Measurements from ENCODE around the gene ARHGAP10.

The ARHGAP10 gene, protein sequence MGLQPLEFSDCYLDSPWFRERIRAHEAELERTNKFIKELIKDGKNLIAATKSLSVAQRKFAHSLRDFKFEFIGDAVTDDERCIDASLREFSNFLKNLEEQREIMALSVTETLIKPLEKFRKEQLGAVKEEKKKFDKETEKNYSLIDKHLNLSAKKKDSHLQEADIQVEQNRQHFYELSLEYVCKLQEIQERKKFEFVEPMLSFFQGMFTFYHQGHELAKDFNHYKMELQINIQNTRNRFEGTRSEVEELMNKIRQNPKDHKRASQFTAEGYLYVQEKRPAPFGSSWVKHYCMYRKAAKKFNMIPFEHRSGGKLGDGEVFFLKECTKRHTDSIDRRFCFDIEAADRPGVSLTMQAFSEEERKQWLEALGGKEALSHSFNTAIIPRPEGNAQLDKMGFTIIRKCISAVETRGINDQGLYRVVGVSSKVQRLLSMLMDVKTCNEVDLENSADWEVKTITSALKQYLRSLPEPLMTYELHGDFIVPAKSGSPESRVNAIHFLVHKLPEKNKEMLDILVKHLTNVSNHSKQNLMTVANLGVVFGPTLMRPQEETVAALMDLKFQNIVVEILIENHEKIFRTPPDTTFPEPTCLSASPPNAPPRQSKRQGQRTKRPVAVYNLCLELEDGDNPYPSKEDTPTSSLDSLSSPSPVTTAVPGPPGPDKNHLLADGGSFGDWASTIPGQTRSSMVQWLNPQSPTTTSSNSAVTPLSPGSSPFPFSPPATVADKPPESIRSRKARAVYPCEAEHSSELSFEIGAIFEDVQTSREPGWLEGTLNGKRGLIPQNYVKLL

GRCh38 chr4:147731580-147732517 is at the start of gene ARHGAP10:
Gene ARHGAP10 (plus strand): TSS chr4:147732088. CDS start chr4:147732302, 214 bp downstream.
- Histone ChIP-seq H3K27me3 (ENCODE audit: control insufficient read depth, insufficient read depth, low read length) (peaks cover 86% of the 10 kb centered on the region), H3K4me1 (ENCODE audit: control insufficient read depth, insufficient read depth, low read length) (peaks cover 15% of the 10 kb centered on the region), H3K9ac (ENCODE audit: low read depth, low read length) (peak within 1 kb of the TSS; percentile 80), H3K36me3 (ENCODE audit: control insufficient read depth, insufficient read depth, low read length) (no peaks in the 10 kb centered on the region), H3K4me3 (ENCODE audit: low read depth, low read length) (peak within 1 kb of the TSS; percentile 84), H3K9me3 (ENCODE audit: control insufficient read depth, insufficient read depth, low read length) (no peaks in the 10 kb centered on the region)

DNA sequence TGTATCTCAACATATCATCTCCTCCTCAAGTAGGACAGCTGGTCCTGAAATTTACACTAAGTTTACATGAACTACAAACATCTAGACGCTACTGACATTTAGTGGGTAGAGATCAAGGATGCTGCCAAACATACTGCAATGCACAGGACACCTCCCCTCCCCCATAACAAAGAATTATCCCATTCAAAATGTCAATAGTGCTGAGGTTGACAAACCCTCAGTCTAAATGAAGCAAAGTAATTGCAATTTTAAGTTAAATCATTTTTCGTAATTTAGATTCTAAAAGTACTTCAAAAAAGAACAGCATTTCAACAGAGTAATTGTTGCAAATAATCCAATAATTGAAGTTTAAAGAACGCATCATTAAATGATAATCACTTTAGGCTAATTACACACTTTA is 49.1 kb upstream of the ARHGAP10 start:
- peak overlapping the region; percentile 48 for H3K9ac ChIP-seq (ENCODE audit: low read depth, low read length)

DNA sequence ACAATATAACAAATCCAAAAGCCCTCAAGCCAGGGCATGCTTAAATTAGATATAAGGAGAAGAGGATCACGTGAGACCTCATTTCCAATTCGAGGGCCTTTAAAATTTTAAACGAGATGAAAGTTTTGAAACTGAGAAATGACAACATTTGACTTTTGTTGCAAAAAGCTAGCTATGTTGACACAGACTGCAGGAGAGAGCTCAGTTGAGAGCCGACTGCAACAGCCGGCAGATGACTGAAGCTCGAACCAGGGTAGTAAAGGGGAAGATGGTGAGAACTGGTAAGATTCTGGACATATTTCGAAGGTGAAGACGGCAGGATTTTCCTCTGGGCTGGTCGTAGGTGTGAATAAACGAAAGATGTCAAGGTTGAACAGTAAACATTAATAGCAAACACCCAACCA is 48.7 kb upstream of the ARHGAP10 start:
- Histone ChIP-seq H3K27me3 (ENCODE audit: control insufficient read depth, insufficient read depth, low read length) (no peaks in the 10 kb centered on the region), H3K36me3 (ENCODE audit: control insufficient read depth, insufficient read depth, low read length) (no peaks in the 10 kb centered on the region), H3K9ac (ENCODE audit: low read depth, low read length) (peak overlapping the region; percentile 48), H3K4me3 (ENCODE audit: low read depth, low read length) (peak overlapping the region; percentile 91), H3K4me1 (ENCODE audit: control insufficient read depth, insufficient read depth, low read length) (peaks cover 3% of the 10 kb centered on the region), H3K9me3 (ENCODE audit: control insufficient read depth, insufficient read depth, low read length) (no peaks in the 10 kb centered on the region)

More for the DNA sequence above, 49.1 kb upstream of the ARHGAP10 start:
- H3K27me3 ChIP-seq (ENCODE audit: control insufficient read depth, insufficient read depth, low read length) = no peaks in the 10 kb centered on the region
- H3K36me3 ChIP-seq (ENCODE audit: control insufficient read depth, insufficient read depth, low read length) = no peaks in the 10 kb centered on the region
- H3K4me3 ChIP-seq (ENCODE audit: low read depth, low read length) = peak overlapping the region; percentile 91
- no peaks in the 10 kb centered on the region for H3K9me3 ChIP-seq (ENCODE audit: control insufficient read depth, insufficient read depth, low read length)
- peaks cover 3% of the 10 kb centered on the region for H3K4me1 ChIP-seq (ENCODE audit: control insufficient read depth, insufficient read depth, low read length)

DNA sequence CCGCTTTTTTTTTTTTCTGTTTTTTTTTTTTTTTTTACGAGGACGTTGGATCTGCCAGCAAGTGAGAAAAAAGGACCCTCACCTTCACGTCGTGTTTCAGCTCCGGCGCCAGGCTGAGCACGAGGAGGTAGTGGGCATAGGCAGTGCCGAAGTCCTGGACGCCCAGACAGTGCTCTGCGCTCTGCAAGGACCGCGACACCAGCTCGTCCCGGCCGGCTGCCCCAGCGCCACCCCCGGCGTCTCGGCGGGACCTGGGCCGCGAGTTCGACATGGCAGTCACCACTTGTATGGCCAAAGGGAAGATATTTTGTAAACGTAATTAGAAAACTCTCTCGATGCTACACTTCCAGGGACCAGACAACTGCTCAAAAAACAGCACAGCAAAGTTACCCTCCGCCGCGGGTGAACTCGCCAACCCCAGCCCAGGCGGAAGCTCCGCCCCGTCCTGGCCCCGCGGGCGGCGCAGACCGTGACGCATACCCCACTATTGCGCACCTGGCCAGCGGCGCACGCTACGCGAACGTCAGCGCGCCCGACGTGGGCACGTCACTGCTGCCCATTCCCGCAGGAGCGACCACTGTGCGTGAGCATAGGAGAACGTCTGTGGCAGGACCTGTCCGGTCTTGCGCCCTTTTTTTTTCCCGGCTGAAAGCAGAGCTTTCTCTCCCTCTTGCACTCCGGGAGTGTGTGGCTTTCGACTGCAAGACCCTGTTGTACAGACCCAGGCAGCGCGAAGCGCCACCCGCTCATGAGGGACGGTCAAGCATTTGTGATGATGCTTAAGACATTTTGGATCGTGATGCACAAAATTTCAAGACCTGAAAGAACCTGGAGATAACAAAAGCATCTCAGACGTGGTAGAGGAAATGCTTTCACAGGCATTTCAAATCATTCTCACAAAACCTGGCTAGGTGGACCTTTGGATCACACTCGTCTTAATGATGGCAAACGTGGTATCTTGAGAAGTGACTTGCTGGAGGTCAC is 47.9 kb upstream of the ARHGAP10 start, which contains the start of gene PRMT9:
Gene PRMT9, minus strand, starts transcription at position 447 of the 984 bp plus-strand sequence. Its CDS starts 176 bp downstream, at position 271.
- Histone ChIP-seq H3K9ac (ENCODE audit: low read depth, low read length) (peak within 1 kb of the TSS; percentile 78), H3K36me3 (ENCODE audit: control insufficient read depth, insufficient read depth, low read length) (no peaks in the 10 kb centered on the region), H3K4me3 (ENCODE audit: low read depth, low read length) (peak within 1 kb of the TSS; percentile 91), H3K4me1 (ENCODE audit: control insufficient read depth, insufficient read depth, low read length) (peaks cover 3% of the 10 kb centered on the region), H3K27me3 (ENCODE audit: control insufficient read depth, insufficient read depth, low read length) (no peaks in the 10 kb centered on the region), H3K9me3 (ENCODE audit: control insufficient read depth, insufficient read depth, low read length) (no peaks in the 10 kb centered on the region)

DNA sequence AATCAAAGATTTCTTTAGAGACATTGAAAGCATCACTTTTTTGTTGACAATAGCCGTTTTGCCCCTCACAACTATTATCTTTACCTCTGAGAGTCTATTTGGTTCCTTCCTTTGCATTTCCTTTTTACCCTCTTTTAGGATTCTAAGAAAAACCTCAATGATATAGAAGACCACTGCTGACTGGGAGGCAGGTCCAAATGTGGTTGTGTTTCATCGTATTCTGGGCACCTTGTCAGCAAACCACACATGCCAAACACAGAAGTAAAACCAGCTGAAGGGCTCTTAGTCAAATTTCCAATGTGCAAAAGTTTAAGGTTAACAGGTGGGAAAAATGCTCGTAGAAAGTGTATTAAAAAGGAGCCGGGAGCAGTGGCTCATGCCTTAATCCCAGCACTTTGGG is 42.8 kb upstream of the ARHGAP10 start:
- H3K4me1 ChIP-seq (ENCODE audit: control insufficient read depth, insufficient read depth, low read length) = peaks cover 3% of the 10 kb centered on the region
- no peaks in the 10 kb centered on the region for H3K36me3 ChIP-seq (ENCODE audit: control insufficient read depth, insufficient read depth, low read length)
- H3K9me3 ChIP-seq (ENCODE audit: control insufficient read depth, insufficient read depth, low read length) = no peaks in the 10 kb centered on the region
- no peak overlapping the region for H3K9ac ChIP-seq (ENCODE audit: low read depth, low read length)
- H3K4me3 ChIP-seq (ENCODE audit: low read depth, low read length) = no peak overlapping the region
- H3K27me3 ChIP-seq (ENCODE audit: control insufficient read depth, insufficient read depth, low read length) = no peaks in the 10 kb centered on the region

DNA sequence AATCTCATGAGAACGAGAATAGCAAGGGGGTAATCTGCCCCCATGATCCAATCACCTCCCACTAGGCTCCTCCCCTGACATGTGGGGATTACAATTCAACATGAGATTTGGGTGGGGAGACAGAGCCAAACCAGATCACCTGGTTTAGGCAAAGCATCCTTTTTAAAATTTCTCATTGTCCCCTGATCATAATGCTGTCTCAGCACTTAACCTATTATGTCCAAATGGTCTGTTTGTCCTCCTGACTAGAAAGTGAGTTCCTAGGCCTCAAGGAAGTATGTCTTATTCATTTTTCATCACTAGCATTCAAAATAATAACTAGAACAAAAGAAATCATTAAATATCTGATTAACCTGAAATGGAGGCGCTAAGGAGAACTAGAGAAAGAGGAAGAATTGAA is 40.1 kb upstream of the ARHGAP10 start:
- Histone ChIP-seq H3K4me3 (ENCODE audit: low read depth, low read length) (no peak overlapping the region), H3K9me3 (ENCODE audit: control insufficient read depth, insufficient read depth, low read length) (no peaks in the 10 kb centered on the region), H3K9ac (ENCODE audit: low read depth, low read length) (no peak overlapping the region), H3K36me3 (ENCODE audit: control insufficient read depth, insufficient read depth, low read length) (no peaks in the 10 kb centered on the region), H3K4me1 (ENCODE audit: control insufficient read depth, insufficient read depth, low read length) (no peaks in the 10 kb centered on the region), H3K27me3 (ENCODE audit: control insufficient read depth, insufficient read depth, low read length) (no peaks in the 10 kb centered on the region)

- no peaks in the 10 kb centered on the region for H3K4me1 ChIP-seq (ENCODE audit: control insufficient read depth, insufficient read depth, low read length)
- no peaks in the 10 kb centered on the region for H3K27me3 ChIP-seq (ENCODE audit: control insufficient read depth, insufficient read depth, low read length)
- H3K36me3 ChIP-seq (ENCODE audit: control insufficient read depth, insufficient read depth, low read length) = no peaks in the 10 kb centered on the region
- no peaks in the 10 kb centered on the region for H3K9me3 ChIP-seq (ENCODE audit: control insufficient read depth, insufficient read depth, low read length)
- no peak overlapping the region for H3K9ac ChIP-seq (ENCODE audit: low read depth, low read length)
- H3K4me3 ChIP-seq (ENCODE audit: low read depth, low read length) = no peak overlapping the region
Measured at GRCh38 chr4:147693218-147693617, 38.7 kb upstream of the ARHGAP10 start.

DNA sequence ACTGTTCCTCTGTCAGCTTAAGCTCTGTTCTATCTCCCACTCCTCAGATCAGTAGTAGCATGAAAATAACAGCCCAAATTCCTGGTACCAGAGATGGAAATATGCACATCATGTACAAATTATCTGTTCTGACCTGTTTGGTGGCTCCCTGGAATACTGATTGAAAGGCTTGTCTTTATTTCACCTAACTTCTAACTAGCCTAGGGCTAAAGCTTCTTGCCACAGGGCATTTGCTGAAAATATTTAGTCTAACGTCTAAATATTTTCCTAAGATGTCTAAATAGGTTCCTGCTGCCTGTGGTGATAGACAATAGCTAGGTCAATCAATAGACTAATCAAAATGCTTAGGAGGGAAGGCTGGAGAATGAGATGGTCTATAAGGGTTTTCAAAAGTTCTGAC is 35.0 kb upstream of the ARHGAP10 start:
- Histone ChIP-seq H3K9me3 (ENCODE audit: control insufficient read depth, insufficient read depth, low read length) (no peaks in the 10 kb centered on the region), H3K4me3 (ENCODE audit: low read depth, low read length) (no peak overlapping the region), H3K9ac (ENCODE audit: low read depth, low read length) (no peak overlapping the region), H3K4me1 (ENCODE audit: control insufficient read depth, insufficient read depth, low read length) (no peaks in the 10 kb centered on the region), H3K36me3 (ENCODE audit: control insufficient read depth, insufficient read depth, low read length) (no peaks in the 10 kb centered on the region), H3K27me3 (ENCODE audit: control insufficient read depth, insufficient read depth, low read length) (no peaks in the 10 kb centered on the region)

- Histone ChIP-seq H3K9me3 (ENCODE audit: control insufficient read depth, insufficient read depth, low read length) (no peaks in the 10 kb centered on the region), H3K4me1 (ENCODE audit: control insufficient read depth, insufficient read depth, low read length) (no peaks in the 10 kb centered on the region), H3K27me3 (ENCODE audit: control insufficient read depth, insufficient read depth, low read length) (no peaks in the 10 kb centered on the region), H3K36me3 (ENCODE audit: control insufficient read depth, insufficient read depth, low read length) (no peaks in the 10 kb centered on the region), H3K9ac (ENCODE audit: low read depth, low read length) (no peak overlapping the region), H3K4me3 (ENCODE audit: low read depth, low read length) (no peak overlapping the region)
Measured at GRCh38 chr4:147704846-147705245, 27.0 kb upstream of the ARHGAP10 start.

DNA sequence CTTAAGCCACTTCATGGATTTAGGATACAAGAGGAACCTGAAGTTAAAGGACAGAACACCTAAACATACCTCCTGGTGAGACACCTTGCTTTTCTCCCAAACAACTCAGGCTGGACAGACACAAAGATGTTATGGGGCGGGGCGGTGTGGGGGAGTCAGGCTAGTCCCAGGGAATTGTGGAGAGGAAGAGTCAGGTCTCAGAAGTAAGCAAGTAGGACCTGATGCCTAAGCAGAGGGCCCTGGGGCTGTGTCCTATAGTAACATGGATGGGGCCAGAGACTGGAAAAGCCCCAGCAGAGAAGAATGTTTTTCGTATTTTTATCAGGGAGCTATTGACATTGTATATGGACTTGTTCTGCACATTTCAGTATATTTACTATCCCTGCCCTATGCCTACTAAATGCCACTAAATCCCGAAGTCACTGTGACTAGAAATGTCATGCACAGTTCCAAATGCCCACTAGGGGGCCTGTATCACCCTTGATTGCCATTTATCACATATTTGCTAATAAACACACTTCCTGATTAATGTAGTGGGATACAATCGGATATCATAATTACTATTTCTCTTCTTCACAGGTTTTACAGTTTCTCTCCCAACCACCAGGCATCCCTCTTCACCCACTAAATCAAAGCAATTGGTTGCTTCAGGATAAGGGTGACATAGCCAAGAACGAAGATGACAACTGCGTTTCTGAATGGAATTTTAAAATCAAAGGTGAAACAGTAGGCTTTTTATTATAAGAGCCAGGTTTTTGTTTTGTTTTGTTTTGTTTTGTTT is 23.8 kb upstream of the ARHGAP10 start:
- Histone ChIP-seq H3K4me1 (ENCODE audit: control insufficient read depth, insufficient read depth, low read length) (no peaks in the 10 kb centered on the region), H3K36me3 (ENCODE audit: control insufficient read depth, insufficient read depth, low read length) (no peaks in the 10 kb centered on the region), H3K4me3 (ENCODE audit: low read depth, low read length) (no peak overlapping the region), H3K27me3 (ENCODE audit: control insufficient read depth, insufficient read depth, low read length) (no peaks in the 10 kb centered on the region), H3K9ac (ENCODE audit: low read depth, low read length) (no peak overlapping the region), H3K9me3 (ENCODE audit: control insufficient read depth, insufficient read depth, low read length) (no peaks in the 10 kb centered on the region)
